ENCODE data around the gene EFCAB6. TPM values are rescaled to one million over a fixed set of nuclear protein-coding genes. Genes with fewer than 3 reads are reported as not detected.

EFCAB6 gene
- total RNA-seq, 4 donors from 2014 or later: 0.68 to 3.7 (median 0.80) TPM; not detected in 1

DNA sequence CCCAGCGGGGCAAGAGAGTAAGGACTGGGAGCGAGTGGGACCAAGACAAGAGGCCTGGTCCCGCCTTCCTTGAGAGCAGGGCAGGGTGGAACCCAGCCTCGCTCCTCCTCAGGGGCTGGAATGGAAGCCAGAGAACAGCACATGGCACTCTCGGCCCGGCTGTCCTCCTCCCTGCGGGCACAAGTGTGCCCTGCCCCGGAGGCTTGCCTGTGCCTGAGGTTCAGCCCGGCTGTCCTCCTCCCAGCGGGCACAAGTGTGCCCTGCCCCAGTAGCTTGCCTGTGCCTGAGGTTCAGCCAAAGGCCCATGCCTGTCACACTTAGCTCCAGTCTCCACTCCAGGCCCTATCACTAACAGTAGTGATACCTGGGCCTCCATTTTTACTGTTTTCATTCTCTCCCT lies 26.1 kb upstream of the EFCAB6 start:
- WGBS, 2 donors (ENCODE audit: low coverage in 1 of 2): 84% methylated on average over 10 of the region's 10 CpGs; no CpG with 5 or more reads in 1 of the 2 donors
- in situ Hi-C loops (cut with MboI; ENCODE audit: low pct_ligation_motif_present in 1 of 4, low pct_unique_long_range_greater_than_20kb in 1 of 4, low sequenced_read_pairs in 3 of 4): loop anchor here in 1 of 4 donors (25.0 kb wide), 1 partner anchor 99 kb away; no protein-coding TSS in a partner anchor

DNA sequence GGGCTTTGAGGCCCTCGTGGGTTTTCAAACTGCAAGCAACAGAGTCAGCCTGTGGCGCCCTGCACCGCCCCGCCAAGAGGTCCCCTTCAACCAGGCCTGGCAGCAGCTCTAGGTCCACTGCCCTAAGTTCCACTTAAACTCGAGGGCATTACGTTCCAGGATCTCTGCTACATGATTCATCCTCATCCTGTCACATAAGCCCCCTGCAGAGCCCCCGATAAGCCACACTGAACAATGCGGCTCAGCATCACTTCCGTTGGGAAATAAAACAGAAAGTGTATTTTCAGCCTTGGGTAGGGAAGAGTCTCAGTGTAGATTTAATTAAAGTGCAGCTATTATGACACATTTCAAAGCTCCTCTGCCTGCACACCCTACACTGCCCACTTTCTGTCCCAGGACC lies 25.6 kb upstream of the EFCAB6 start:
- no peak for DNase-seq
- 72 to 88% methylated on average over 5 to 9 of the region's 9 CpGs for WGBS, 2 donors (ENCODE audit: low coverage in 1 of 2)
- no peak overlapping the region for H3K4me3 ChIP-seq
- no peaks in the 10 kb centered on the region for H3K27me3 ChIP-seq
- intact Hi-C loops (cut with DNase I; ENCODE audit: low total_unique reads) (no loop called here), in situ Hi-C loops (cut with MboI; ENCODE audit: low pct_ligation_motif_present in 1 of 4, low pct_unique_long_range_greater_than_20kb in 1 of 4, low sequenced_read_pairs in 3 of 4) (loop anchor here in 1 of 4 donors (25.0 kb wide), 1 partner anchor 100 kb away; no protein-coding TSS in a partner anchor)
- no peaks in the 10 kb centered on the region for H3K9me3 ChIP-seq
- H3K36me3 ChIP-seq: no peaks in the 10 kb centered on the region
- no peak overlapping the region for H3K27ac ChIP-seq
- no peak for TF ChIP-seq EP300 (IDR thresholded peaks at IDR 0.05; ENCODE audit: low read depth)
- TF ChIP-seq, protein P1, sequence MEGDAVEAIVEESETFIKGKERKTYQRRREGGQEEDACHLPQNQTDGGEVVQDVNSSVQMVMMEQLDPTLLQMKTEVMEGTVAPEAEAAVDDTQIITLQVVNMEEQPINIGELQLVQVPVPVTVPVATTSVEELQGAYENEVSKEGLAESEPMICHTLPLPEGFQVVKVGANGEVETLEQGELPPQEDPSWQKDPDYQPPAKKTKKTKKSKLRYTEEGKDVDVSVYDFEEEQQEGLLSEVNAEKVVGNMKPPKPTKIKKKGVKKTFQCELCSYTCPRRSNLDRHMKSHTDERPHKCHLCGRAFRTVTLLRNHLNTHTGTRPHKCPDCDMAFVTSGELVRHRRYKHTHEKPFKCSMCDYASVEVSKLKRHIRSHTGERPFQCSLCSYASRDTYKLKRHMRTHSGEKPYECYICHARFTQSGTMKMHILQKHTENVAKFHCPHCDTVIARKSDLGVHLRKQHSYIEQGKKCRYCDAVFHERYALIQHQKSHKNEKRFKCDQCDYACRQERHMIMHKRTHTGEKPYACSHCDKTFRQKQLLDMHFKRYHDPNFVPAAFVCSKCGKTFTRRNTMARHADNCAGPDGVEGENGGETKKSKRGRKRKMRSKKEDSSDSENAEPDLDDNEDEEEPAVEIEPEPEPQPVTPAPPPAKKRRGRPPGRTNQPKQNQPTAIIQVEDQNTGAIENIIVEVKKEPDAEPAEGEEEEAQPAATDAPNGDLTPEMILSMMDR (IDR thresholded peaks at IDR 0.05): no peak
- no peak for TF ChIP-seq POLR2AphosphoS5 (IDR thresholded peaks at IDR 0.05)
- TF ChIP-seq POLR2A (IDR thresholded peaks at IDR 0.05): no peak
- no peaks in the 10 kb centered on the region for H3K4me1 ChIP-seq

More for the DNA sequence above, 26.1 kb upstream of the EFCAB6 start:
- Histone ChIP-seq H3K27ac (no peak overlapping the region), H3K27me3 (no peaks in the 10 kb centered on the region), H3K4me3 (no peak overlapping the region), H3K9me3 (no peaks in the 10 kb centered on the region), H3K36me3 (no peaks in the 10 kb centered on the region), H3K4me1 (no peaks in the 10 kb centered on the region)
- intact Hi-C loops (cut with DNase I; ENCODE audit: low total_unique reads): no loop called here
- no peak for DNase-seq
- TF ChIP-seq POLR2A (IDR thresholded peaks at IDR 0.05): no peak
- TF ChIP-seq EP300 (IDR thresholded peaks at IDR 0.05; ENCODE audit: low read depth): no peak
- no peak for TF ChIP-seq POLR2AphosphoS5 (IDR thresholded peaks at IDR 0.05)
- TF ChIP-seq, protein P1 (IDR thresholded peaks at IDR 0.05): no peak

DNA sequence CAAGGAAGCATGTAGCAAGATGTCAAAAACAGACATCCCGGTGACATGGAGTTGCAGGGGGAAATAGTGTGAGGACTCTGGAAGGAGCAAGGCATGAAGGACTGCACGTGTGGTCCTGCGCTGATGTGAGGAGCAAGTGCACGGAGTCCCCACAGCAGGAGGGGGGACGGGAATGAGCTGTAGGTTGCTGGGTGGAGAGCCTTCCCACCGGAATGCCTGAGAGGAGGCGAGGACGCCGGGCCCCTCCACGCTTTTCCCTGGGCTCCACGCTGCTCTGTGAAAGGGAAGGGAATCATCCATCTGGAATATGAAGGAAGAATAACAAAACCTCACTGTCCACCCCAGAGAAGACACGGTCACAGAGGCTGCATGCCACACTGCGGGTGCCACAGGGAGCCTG lies 23.6 kb upstream of the EFCAB6 start:
- H3K36me3 ChIP-seq: no peaks in the 10 kb centered on the region
- no peaks in the 10 kb centered on the region for H3K27me3 ChIP-seq
- WGBS, 2 donors (ENCODE audit: low coverage in 1 of 2): 78 to 83% methylated on average over 6 to 13 of the region's 13 CpGs
- H3K4me3 ChIP-seq: no peak overlapping the region
- no peak overlapping the region for H3K27ac ChIP-seq
- no peaks in the 10 kb centered on the region for H3K9me3 ChIP-seq
- DNase-seq: no peak
- TF ChIP-seq, protein P1 (IDR thresholded peaks at IDR 0.05): no peak
- no peaks in the 10 kb centered on the region for H3K4me1 ChIP-seq
- in situ Hi-C loops (cut with MboI; ENCODE audit: low pct_ligation_motif_present in 1 of 4, low pct_unique_long_range_greater_than_20kb in 1 of 4, low sequenced_read_pairs in 3 of 4) (loop anchor here in 1 of 4 donors (25.0 kb wide), 1 partner anchor 102 kb away; no protein-coding TSS in a partner anchor), intact Hi-C loops (cut with DNase I; ENCODE audit: low total_unique reads) (no loop called here)

DNA sequence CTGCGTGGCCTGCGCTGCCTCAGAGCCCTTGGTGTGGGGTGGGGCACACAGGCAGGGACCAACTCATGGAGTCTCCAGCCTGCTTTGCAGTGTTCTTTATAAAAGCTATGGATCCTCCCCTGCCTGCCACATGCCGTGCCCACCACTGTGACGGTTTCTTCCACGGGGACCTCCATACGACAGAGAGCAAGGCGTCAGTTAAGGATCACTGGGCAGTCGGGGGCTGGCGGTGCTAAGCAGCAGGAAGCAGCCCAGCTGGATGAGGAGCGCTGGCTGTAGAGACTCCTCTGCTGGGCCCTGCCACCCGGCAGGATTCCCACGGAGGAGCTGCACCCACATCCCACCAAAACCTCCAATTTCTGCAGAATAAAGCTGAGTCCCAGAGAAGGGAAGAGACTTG lies 23.1 kb upstream of the EFCAB6 start:
- TF ChIP-seq POLR2AphosphoS5 (IDR thresholded peaks at IDR 0.05) (no peak), POLR2A (IDR thresholded peaks at IDR 0.05) (no peak), EP300 (IDR thresholded peaks at IDR 0.05; ENCODE audit: low read depth) (no peak)
- TF ChIP-seq, protein P1 (IDR thresholded peaks at IDR 0.05): no peak
- no peak for DNase-seq
- 76% methylated on average over 11 of the region's 12 CpGs; no CpG with 5 or more reads in 1 of the 2 donors for WGBS, 2 donors (ENCODE audit: low coverage in 1 of 2)
- no peaks in the 10 kb centered on the region for H3K4me1 ChIP-seq
- H3K36me3 ChIP-seq: no peaks in the 10 kb centered on the region
- H3K4me3 ChIP-seq: no peak overlapping the region
- H3K27me3 ChIP-seq: no peaks in the 10 kb centered on the region
- H3K27ac ChIP-seq: no peak overlapping the region
- in situ Hi-C loops (cut with MboI; ENCODE audit: low pct_ligation_motif_present in 1 of 4, low pct_unique_long_range_greater_than_20kb in 1 of 4, low sequenced_read_pairs in 3 of 4) (loop anchor here in 1 of 4 donors (25.0 kb wide), 1 partner anchor 102 kb away; no protein-coding TSS in a partner anchor), intact Hi-C loops (cut with DNase I; ENCODE audit: low total_unique reads) (no loop called here)
- no peaks in the 10 kb centered on the region for H3K9me3 ChIP-seq

All from transverse colon (tissue), 4 donors.